ENCODE measurements around the gene EGR4. TPM values are rescaled to one million over a fixed set of nuclear protein-coding genes. Genes with fewer than 3 reads are reported as not detected.

Gene EGR4
- total and polyA plus RNA-seq, 5 donors: 0.48 TPM; not detected in 4

DNA sequence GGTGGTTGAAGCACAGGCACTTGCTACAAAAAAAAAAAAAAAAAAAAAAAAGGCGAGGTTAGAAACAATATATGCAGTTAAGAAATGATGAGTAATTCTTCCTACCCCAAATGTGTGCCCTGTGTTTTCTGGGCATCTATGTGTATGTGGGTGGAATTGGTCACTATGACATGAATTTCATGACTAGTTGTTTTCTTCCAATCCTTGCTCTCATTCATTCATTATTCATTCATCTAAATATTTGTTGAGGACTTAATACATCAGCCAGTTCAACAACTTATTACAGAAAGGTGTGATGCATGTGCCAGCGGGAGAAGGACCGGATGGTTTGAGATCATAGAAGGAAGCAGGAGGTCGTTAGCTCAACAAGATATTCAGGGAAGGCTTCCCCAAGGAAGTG, 8.3 kb upstream of the EGR4 start:
- DNase-seq: no peak
- intact Hi-C loops (cut with DNase I): no loop called here
- 60% methylated on average over 4 of the region's 4 CpGs for WGBS
- no peak for ATAC-seq
- H3K9me3 ChIP-seq (ENCODE audit: control insufficient read depth, low read length): no peaks in the 10 kb centered on the region
- no peak overlapping the region for H3K27ac ChIP-seq (ENCODE audit: low read length)
- no peaks in the 10 kb centered on the region for H3K27me3 ChIP-seq (ENCODE audit: control insufficient read depth, insufficient read depth)
- H3K4me3 ChIP-seq (ENCODE audit: low read length): no peak overlapping the region
- H3K4me1 ChIP-seq (ENCODE audit: control insufficient read depth, insufficient read depth, low read length): no peaks in the 10 kb centered on the region

DNA sequence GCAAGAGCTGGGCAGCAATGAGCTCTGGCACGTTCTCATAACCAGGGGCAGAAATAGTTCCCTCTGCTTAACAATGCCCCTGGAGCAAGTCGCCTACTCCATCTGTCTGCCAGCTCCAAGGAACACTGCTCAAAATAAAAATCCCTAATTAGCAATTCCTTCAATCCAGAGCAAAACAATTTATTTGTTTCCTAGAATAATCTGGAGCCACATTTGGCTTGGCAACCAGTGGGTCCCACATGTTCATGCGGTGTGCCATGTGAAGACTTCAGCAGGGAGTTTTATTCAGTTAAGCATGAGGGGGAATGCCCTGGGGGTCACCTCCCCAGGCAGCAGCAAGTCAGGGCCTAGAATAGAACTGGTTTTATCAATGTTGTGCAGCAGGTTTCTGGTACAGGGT, 7.6 kb upstream of the EGR4 start:
- H3K27ac ChIP-seq (ENCODE audit: low read length): no peak overlapping the region
- 64% methylated on average over 3 of the region's 3 CpGs for WGBS
- H3K27me3 ChIP-seq (ENCODE audit: control insufficient read depth, insufficient read depth): no peaks in the 10 kb centered on the region

DNA sequence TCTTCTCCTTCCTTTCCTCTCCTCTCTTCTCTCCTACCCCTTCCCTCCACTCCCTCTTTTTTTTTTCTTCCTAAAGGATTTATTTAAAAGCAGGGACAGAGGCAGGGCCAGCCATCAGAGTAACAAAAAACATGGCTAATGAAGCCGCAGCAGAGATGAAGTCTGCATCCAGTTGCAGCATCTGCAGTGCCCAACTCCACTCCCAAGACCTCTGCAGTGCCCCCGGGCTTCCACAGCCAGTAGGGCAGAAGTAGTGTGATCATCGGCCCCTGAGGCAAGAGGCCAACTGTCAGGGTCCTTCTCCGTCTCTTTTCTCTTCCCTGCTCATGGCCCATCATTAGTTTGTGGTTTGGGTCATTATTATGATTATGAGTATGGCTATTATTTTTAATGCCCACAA, 4.2 kb upstream of the EGR4 start:
- H3K27me3 ChIP-seq (ENCODE audit: control insufficient read depth, insufficient read depth): no peaks in the 10 kb centered on the region
- DNase-seq (no peak), ATAC-seq (no peak)
- WGBS: 59% methylated on average over 4 of the region's 4 CpGs
- H3K4me1 ChIP-seq (ENCODE audit: control insufficient read depth, insufficient read depth, low read length): no peaks in the 10 kb centered on the region
- intact Hi-C loops (cut with DNase I): no loop called here
- no peak overlapping the region for H3K27ac ChIP-seq (ENCODE audit: low read length)
- no peak overlapping the region for H3K4me3 ChIP-seq (ENCODE audit: low read length)
- no peaks in the 10 kb centered on the region for H3K9me3 ChIP-seq (ENCODE audit: control insufficient read depth, low read length)

More for the DNA sequence above, 7.6 kb upstream of the EGR4 start:
- no peaks in the 10 kb centered on the region for H3K4me1 ChIP-seq (ENCODE audit: control insufficient read depth, insufficient read depth, low read length)
- ATAC-seq: no peak
- no peaks in the 10 kb centered on the region for H3K9me3 ChIP-seq (ENCODE audit: control insufficient read depth, low read length)
- intact Hi-C loops (cut with DNase I): no loop called here
- DNase-seq: no peak
- H3K4me3 ChIP-seq (ENCODE audit: low read length): no peak overlapping the region

DNA sequence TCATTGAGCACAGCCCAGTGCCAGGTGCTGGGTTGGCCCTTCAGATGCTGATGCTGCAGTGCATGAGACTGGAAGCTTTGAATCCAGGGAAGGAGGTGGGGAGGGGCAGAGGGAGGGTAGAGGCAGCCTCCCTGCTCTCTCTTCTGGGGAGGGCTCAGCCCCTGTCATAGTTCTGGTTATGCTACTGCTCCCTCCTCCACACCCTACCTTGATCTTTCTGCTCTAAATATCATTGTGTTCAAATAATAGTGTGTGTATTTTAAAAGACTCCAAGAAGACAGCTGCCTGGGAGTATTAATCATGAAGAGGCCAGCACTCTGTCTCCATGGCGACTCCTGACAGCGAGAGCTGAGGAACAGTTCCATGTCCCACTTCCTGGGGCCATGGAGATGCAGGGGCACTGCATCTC, 3.8 kb upstream of the EGR4 start:
- Histone ChIP-seq H3K27ac (ENCODE audit: low read length) (no peak overlapping the region), H3K27me3 (ENCODE audit: control insufficient read depth, insufficient read depth) (no peaks in the 10 kb centered on the region), H3K4me1 (ENCODE audit: control insufficient read depth, insufficient read depth, low read length) (no peaks in the 10 kb centered on the region), H3K9me3 (ENCODE audit: control insufficient read depth, low read length) (no peaks in the 10 kb centered on the region), H3K4me3 (ENCODE audit: low read length) (no peak overlapping the region)
- WGBS: 17% methylated on average over 2 of the region's 2 CpGs
- intact Hi-C loops (cut with DNase I): no loop called here
- DNase-seq: no peak
- ATAC-seq: no peak

DNA sequence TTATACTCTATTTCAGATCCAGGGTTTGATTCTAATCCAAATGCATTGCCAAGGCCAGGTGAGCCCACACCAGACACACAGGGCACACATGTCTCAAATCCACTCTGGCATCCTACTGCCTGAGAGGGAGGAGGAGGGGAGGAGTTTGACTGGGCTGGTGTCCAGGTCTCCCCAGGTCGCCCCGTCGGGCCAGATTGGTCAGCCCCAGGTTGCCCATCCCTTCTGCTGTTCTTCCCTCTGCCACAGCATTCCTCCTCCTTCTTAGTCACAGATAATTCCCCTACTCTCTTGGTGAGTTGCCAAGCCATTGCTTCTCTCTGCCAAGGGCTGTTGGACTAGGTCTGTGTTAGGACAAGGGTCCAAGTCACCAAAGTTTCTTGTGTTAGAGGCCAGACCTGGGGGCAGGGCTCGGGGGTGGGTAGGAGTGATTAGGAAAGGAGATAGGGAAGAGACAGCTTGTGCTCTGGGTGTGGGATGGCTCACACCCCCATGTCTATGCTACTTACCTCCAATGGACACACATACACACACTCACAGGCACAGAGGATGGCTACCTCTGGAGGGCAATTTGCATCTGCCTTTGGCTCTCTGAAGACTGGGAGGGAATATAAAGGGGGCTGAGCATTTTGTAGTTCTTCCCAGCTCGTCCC, 2.5 kb upstream of the EGR4 start:
- Histone ChIP-seq H3K4me1 (ENCODE audit: control insufficient read depth, insufficient read depth, low read length) (no peaks in the 10 kb centered on the region), H3K27me3 (ENCODE audit: control insufficient read depth, insufficient read depth) (no peaks in the 10 kb centered on the region), H3K9me3 (ENCODE audit: control insufficient read depth, low read length) (no peaks in the 10 kb centered on the region), H3K4me3 (ENCODE audit: low read length) (no peak overlapping the region), H3K27ac (ENCODE audit: low read length) (no peak overlapping the region)
- WGBS: 30% methylated on average over 5 of the region's 5 CpGs
- intact Hi-C loops (cut with DNase I): no loop called here
- no peak for DNase-seq
- no peak for ATAC-seq

DNA sequence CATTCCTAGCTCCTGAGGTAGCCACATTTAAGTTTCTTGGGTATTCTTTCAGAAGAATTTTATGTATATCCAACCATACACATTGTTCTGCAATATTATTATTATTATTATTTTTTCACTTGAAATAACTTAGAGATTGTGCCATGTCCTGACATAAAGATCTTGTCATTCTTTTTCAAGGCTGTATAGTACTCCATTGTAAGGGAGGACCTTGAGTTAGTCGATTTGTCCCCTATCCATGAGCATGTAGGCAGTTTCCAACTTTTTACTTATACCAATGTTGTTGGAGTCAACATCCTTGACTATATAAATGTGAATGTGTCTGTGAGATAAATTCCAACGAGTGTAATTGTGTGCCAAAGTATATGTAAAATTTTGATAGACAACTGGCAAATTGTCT, 891 bp upstream of the EGR4 start:
- ATAC-seq (no peak), DNase-seq (no peak)
- Histone ChIP-seq H3K9me3 (ENCODE audit: control insufficient read depth, low read length) (no peaks in the 10 kb centered on the region), H3K27me3 (ENCODE audit: control insufficient read depth, insufficient read depth) (no peaks in the 10 kb centered on the region), H3K27ac (ENCODE audit: low read length) (no peak overlapping the region), H3K4me1 (ENCODE audit: control insufficient read depth, insufficient read depth, low read length) (no peaks in the 10 kb centered on the region), H3K4me3 (ENCODE audit: low read length) (no peak overlapping the region)
- intact Hi-C loops (cut with DNase I): no loop called here
- 89% methylated on average over 2 of the region's 2 CpGs for WGBS

DNA sequence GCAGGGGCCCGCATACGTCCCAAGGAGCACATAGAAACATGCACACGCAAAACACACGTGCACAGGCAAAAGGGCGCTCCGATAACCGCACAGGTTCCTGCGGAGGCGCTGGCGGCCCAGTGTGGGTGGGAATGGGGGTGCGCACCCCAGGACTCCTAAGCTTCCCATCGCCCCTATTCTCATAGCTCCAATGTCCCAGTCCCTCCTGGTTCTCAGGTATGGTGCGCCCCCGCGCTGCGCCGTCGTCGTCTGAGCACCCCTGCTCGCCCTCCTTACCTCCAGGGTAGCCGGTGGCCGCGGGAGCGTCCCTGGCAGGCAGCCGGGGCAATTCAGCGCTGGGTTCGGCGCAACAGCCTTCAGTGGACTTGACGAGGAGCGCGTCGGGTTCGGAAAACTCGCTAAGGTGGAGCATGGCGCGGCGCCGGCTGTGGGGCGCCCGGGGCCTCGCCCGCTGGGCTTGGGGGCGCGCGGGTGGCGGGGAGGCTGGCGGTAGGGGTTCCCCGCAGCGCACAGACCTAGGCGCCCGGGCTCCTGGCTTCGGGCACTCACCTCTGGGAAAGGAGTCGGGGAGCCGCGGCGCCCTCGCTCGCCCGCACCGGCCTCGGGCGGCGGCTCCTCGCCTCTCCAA, 328 bp downstream of the EGR4 start:
- ATAC-seq (no peak), DNase-seq (peak in 1 of 3 donors; percentile 32)
- intact Hi-C loops (cut with DNase I): no loop called here
- 2% methylated on average over 64 of the region's 64 CpGs for WGBS
- Histone ChIP-seq H3K9me3 (ENCODE audit: control insufficient read depth, low read length) (no peaks in the 10 kb centered on the region), H3K27me3 (ENCODE audit: control insufficient read depth, insufficient read depth) (no peaks in the 10 kb centered on the region), H3K27ac (ENCODE audit: low read length) (no peak overlapping the region), H3K4me3 (ENCODE audit: low read length) (peak overlapping the region; percentile 41), H3K4me1 (ENCODE audit: control insufficient read depth, insufficient read depth, low read length) (no peaks in the 10 kb centered on the region)

DNA sequence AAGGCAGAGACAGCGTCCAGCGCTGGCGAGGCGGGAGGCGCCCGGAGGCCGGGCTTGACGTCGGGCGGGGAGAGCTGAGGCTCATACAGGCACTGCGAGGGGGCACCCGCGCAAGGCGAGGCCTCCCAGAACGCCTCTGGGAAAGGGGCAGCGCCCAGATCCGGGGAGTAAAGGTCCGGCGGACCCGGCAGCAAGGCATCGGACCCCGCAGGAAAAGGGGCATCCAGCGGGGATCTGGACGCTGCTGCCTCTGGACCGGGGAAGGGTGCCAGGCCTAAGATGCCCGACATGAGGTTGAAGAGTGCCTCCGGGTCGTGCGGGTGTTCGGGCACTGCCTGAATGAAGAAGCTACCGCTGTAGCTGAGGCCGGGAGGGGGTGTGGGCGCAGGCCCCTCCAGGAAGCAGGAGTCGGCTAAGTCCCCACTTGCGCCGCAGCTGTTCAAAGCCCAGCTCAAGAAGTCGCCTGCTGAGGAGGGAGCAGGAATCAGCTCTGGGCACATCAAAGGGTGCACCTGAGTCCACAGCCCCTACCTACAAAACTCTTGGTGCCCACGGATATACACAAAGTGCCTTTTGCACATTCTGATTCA, 937 bp downstream of the EGR4 start:
- DNase-seq (peak in 1 of 3 donors; percentile 60), ATAC-seq (no peak)
- H3K4me1 ChIP-seq (ENCODE audit: control insufficient read depth, insufficient read depth, low read length): no peaks in the 10 kb centered on the region
- 4% methylated on average over 38 of the region's 38 CpGs for WGBS
- no peaks in the 10 kb centered on the region for H3K27me3 ChIP-seq (ENCODE audit: control insufficient read depth, insufficient read depth)
- no peak overlapping the region for H3K4me3 ChIP-seq (ENCODE audit: low read length)
- H3K27ac ChIP-seq (ENCODE audit: low read length): no peak overlapping the region
- intact Hi-C loops (cut with DNase I): no loop called here
- H3K9me3 ChIP-seq (ENCODE audit: control insufficient read depth, low read length): no peaks in the 10 kb centered on the region

DNA sequence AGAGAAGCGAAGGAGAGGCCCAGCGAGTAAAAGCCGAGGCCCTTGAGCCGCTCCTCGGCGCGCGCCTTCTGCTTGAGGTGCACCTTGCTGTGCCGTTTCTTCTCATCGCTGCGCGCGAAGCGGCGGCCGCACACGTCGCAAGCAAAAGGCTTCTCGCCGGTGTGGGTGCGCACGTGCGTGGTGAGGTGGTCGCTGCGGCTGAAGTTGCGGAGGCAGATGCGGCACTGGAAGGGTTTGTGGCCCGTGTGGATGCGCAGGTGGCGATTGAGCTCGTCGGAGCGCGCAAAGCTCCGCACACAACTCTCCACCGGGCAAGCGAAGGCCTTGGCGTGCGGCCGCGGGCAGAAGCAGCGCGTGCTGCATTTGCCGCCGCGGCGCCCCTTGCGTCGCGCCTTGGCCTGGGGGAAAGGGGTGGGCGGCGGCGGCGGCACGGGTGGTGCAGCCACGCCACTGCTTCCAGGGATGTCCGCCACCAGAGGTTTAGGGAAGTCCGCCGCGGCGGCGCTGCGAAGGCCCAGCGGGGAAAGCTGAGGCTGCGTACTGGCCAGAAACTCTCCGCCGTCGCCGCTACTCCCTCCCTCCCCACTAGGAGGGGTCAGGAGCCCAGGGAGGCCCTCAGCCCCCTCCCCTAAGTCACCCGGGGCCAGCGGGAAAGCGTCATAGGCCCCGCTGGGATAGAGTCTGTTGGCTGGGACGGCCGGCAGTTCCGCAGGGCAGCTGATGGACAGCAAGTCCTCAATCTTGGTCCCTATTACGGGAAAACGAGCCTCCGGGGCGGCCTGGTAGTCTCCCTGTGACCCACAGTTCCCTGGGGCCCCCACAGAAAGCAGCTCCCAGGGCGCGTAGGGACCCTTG, 1.7 kb downstream of the EGR4 start:
- intact Hi-C loops (cut with DNase I): no loop called here
- DNase-seq (peak; percentile 14 to 55 (median 41)), ATAC-seq (no peak)
- no peaks in the 10 kb centered on the region for H3K27me3 ChIP-seq (ENCODE audit: control insufficient read depth, insufficient read depth)
- 2% methylated on average over 82 of the region's 82 CpGs for WGBS
- H3K9me3 ChIP-seq (ENCODE audit: control insufficient read depth, low read length): no peaks in the 10 kb centered on the region
- no peak overlapping the region for H3K4me3 ChIP-seq (ENCODE audit: low read length)
- H3K27ac ChIP-seq (ENCODE audit: low read length): no peak overlapping the region
- no peaks in the 10 kb centered on the region for H3K4me1 ChIP-seq (ENCODE audit: control insufficient read depth, insufficient read depth, low read length)

DNA sequence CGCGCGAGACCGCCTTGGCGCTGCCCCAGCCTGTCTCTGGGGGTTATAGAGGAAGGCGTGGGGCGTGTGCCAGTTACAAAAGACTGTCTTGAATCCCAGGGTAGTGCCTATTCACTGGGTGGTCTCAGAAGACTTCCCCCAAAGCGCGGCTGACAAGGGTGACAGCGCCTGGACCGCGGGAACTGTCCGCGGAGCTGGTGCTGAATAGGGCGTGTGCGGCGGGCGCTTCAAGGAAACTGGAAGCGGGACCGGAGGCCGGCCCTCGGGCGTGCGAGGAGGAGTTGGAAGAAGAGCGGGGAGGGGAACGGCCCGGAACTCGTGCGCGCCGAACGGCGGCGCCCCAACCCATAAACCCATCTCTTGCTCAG, 2.3 kb downstream of the EGR4 start:
- Histone ChIP-seq H3K4me3 (ENCODE audit: low read length) (no peak overlapping the region), H3K9me3 (ENCODE audit: control insufficient read depth, low read length) (no peaks in the 10 kb centered on the region), H3K27ac (ENCODE audit: low read length) (no peak overlapping the region), H3K27me3 (ENCODE audit: control insufficient read depth, insufficient read depth) (no peaks in the 10 kb centered on the region), H3K4me1 (ENCODE audit: control insufficient read depth, insufficient read depth, low read length) (no peaks in the 10 kb centered on the region)
- peak; percentile 59 to 85 (median 77) for DNase-seq
- intact Hi-C loops (cut with DNase I): no loop called here
- peak; percentile 62 to 73 for ATAC-seq
- 3% methylated on average over 34 of the region's 34 CpGs for WGBS
